Glutamatergic neuron (in vitro differentiated cells): ENCODE results near the gene ZNF366. TPM values are rescaled to one million over a fixed set of nuclear protein-coding genes. Genes with fewer than 3 reads are reported as not detected.

Experiments used
- DNase-seq: peaks from one replicate; pipeline ENCODE4 v3.0.0; 2022
- H3K27ac Mint-ChIP-seq: one replicate; pipeline ENCODE4 v1.8.0; 2020; ENCODE audit warnings: mild to moderate bottlenecking, mixed read lengths, inconsistent platforms; ENCODE audit not compliant: unreplicated experiment
- H3K27me3 Mint-ChIP-seq: one replicate; pipeline ENCODE4 v1.8.0; 2020; ENCODE audit warnings: mild to moderate bottlenecking, moderate library complexity, mixed read lengths, inconsistent platforms; ENCODE audit not compliant: unreplicated experiment
- H3K36me3 Mint-ChIP-seq: one replicate; pipeline ENCODE4 v1.8.0; 2020; ENCODE audit warnings: mild to moderate bottlenecking, mixed read lengths, inconsistent platforms; ENCODE audit not compliant: unreplicated experiment
- H3K4me1 Mint-ChIP-seq: one replicate; pipeline ENCODE4 v1.8.0; 2020; ENCODE audit warnings: mild to moderate bottlenecking, low read depth, mixed read lengths, inconsistent platforms; ENCODE audit not compliant: unreplicated experiment
- H3K4me3 Mint-ChIP-seq: one replicate; pipeline ENCODE4 v1.8.0; 2020; ENCODE audit warnings: mild to moderate bottlenecking, mixed read lengths, inconsistent platforms; ENCODE audit not compliant: unreplicated experiment
- H3K9me3 Mint-ChIP-seq: one replicate; pipeline ENCODE4 v1.8.0; 2020; ENCODE audit warnings: mild to moderate bottlenecking, moderate library complexity, mixed read lengths, inconsistent platforms; ENCODE audit not compliant: unreplicated experiment
- CTCF ChIP-seq: fragments of 200-600 bp; sonication (generic); IDR thresholded peaks from one replicate; pipeline ENCODE4 v1.5.0; 2021; ENCODE audit not compliant: partially characterized antibody, unreplicated experiment
- total RNA-seq: library from RNA; stranded (reverse); fragmentation: NEBNext Ultra II Directional; extraction: Animal tissue kit (Norgen Biotek cat#: 25700); gene quantifications from one replicate; pipeline ENCODE4 v1.2.1, GENCODE V29; 2021; ENCODE audit not compliant: unreplicated experiment

Gene ZNF366
- total RNA-seq, 1 donor from 2014 or later, result not detected

GRCh38 chr5:72531496-72532190, 24.4 kb upstream of the ZNF366 start:
- Mint-ChIP-seq H3K4me3 (no peak overlapping the region), H3K27me3 (no peaks in the 10 kb centered on the region), H3K4me1 (peaks cover 2% of the 10 kb centered on the region), H3K36me3 (peaks cover 5% of the 10 kb centered on the region), H3K9me3 (no peaks in the 10 kb centered on the region), H3K27ac (no peak overlapping the region)
- TF ChIP-seq CTCF, result no peak
- DNase-seq, result no peak

GRCh38 chr5:72530196-72530595, 23.0 kb upstream of the ZNF366 start:
- TF ChIP-seq CTCF, result no peak
- no peak overlapping the region for H3K4me3 Mint-ChIP-seq
- no peaks in the 10 kb centered on the region for H3K27me3 Mint-ChIP-seq
- H3K36me3 Mint-ChIP-seq, result peaks cover 5% of the 10 kb centered on the region
- no peak overlapping the region for H3K27ac Mint-ChIP-seq
- no peak for DNase-seq
- H3K9me3 Mint-ChIP-seq, result no peaks in the 10 kb centered on the region
- peaks cover 2% of the 10 kb centered on the region for H3K4me1 Mint-ChIP-seq

GRCh38 chr5:72529383-72529782, 22.2 kb upstream of the ZNF366 start:
- H3K36me3 Mint-ChIP-seq, result peaks cover 5% of the 10 kb centered on the region
- no peak for TF ChIP-seq CTCF
- H3K4me1 Mint-ChIP-seq, result peaks cover 2% of the 10 kb centered on the region
- H3K27ac Mint-ChIP-seq, result no peak overlapping the region
- DNase-seq, result no peak
- H3K9me3 Mint-ChIP-seq, result no peaks in the 10 kb centered on the region
- no peaks in the 10 kb centered on the region for H3K27me3 Mint-ChIP-seq
- H3K4me3 Mint-ChIP-seq, result no peak overlapping the region

GRCh38 chr5:72525816-72526215, 18.6 kb upstream of the ZNF366 start:
- peaks cover 2% of the 10 kb centered on the region for H3K4me1 Mint-ChIP-seq
- no peaks in the 10 kb centered on the region for H3K27me3 Mint-ChIP-seq
- no peak overlapping the region for H3K27ac Mint-ChIP-seq
- no peaks in the 10 kb centered on the region for H3K36me3 Mint-ChIP-seq
- H3K4me3 Mint-ChIP-seq, result no peak overlapping the region
- no peaks in the 10 kb centered on the region for H3K9me3 Mint-ChIP-seq
- no peak for TF ChIP-seq CTCF
- DNase-seq, result no peak

- Mint-ChIP-seq H3K4me3 (no peak overlapping the region), H3K9me3 (no peaks in the 10 kb centered on the region), H3K27ac (no peak overlapping the region), H3K36me3 (no peaks in the 10 kb centered on the region), H3K4me1 (no peaks in the 10 kb centered on the region), H3K27me3 (no peaks in the 10 kb centered on the region)
- no peak for DNase-seq
- TF ChIP-seq CTCF, result peak; percentile 34
Observed at GRCh38 chr5:72523960-72524582, 16.9 kb upstream of the ZNF366 start.
